ENCODE measurements around the gene ZC2HC1B.
"Not testable (repeated sequence)": the region's sequence is repeated elsewhere in the genome, so short reads cannot be mapped to it uniquely, and the experiment has no call there.

GRCh38 chr6:143868808-143869207 is 4.5 kb downstream of the ZC2HC1B start:
- TF ChIP-seq EZH2 (IDR thresholded peaks at IDR 0.05; ENCODE audit: borderline replicate concordance); EZH2phosphoT487 (IDR thresholded peaks at IDR 0.05; ENCODE audit: low read depth, severe bottlenecking, unreplicated experiment): not testable (repeated sequence)
- TF ChIP-seq, protein P1, sequence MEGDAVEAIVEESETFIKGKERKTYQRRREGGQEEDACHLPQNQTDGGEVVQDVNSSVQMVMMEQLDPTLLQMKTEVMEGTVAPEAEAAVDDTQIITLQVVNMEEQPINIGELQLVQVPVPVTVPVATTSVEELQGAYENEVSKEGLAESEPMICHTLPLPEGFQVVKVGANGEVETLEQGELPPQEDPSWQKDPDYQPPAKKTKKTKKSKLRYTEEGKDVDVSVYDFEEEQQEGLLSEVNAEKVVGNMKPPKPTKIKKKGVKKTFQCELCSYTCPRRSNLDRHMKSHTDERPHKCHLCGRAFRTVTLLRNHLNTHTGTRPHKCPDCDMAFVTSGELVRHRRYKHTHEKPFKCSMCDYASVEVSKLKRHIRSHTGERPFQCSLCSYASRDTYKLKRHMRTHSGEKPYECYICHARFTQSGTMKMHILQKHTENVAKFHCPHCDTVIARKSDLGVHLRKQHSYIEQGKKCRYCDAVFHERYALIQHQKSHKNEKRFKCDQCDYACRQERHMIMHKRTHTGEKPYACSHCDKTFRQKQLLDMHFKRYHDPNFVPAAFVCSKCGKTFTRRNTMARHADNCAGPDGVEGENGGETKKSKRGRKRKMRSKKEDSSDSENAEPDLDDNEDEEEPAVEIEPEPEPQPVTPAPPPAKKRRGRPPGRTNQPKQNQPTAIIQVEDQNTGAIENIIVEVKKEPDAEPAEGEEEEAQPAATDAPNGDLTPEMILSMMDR (IDR thresholded peaks at IDR 0.05; ENCODE audit: poor library complexity): not testable (repeated sequence)
